Ovary (tissue), 3 donors: Measurements from ENCODE around the gene ZBED2.

Experiments used
- POLR2A ChIP-seq: fragments of 450-650 bp; IDR thresholded peaks from one replicate; pipeline ENCODE4 v1.6.1; 2017; ENCODE audit warnings: antibody characterized with exemption, mild to moderate bottlenecking, moderate library complexity
- TF ChIP-seq, protein P1 (sequence below), 3 donors: fragments of 450-650 bp in 2 of 3; fragments of 200-600 bp in 1 of 3; IDR thresholded peaks; one replicate each; pipeline versions ENCODE4 v1.5.1 to v1.8.0; 2016 to 2022; ENCODE audit warnings: antibody characterized with exemption in 3 of 3, mild to moderate bottlenecking in 1 of 3
- donor health status: DM: no; HTN: no; CAD: no.

DNA sequence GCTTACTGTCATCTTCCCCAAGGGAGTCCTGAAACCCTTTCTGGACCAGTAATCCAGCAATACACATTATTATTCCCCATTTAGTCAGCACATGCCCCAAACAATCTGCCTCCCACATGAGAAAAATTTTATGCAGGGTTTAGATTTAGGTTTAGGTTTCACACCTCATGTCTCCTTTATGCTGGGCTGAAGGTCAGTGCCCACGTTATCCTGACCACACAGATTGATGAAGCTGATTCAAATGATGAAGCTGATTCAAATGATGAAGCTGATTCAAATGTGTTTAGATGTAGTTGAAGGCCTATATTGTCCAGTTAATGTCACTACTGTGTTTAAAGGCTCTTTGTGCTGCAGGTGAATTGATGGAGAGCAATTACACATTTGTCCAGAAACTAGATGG, 18.1 kb upstream of the ZBED2 start:
- TF ChIP-seq, protein P1, sequence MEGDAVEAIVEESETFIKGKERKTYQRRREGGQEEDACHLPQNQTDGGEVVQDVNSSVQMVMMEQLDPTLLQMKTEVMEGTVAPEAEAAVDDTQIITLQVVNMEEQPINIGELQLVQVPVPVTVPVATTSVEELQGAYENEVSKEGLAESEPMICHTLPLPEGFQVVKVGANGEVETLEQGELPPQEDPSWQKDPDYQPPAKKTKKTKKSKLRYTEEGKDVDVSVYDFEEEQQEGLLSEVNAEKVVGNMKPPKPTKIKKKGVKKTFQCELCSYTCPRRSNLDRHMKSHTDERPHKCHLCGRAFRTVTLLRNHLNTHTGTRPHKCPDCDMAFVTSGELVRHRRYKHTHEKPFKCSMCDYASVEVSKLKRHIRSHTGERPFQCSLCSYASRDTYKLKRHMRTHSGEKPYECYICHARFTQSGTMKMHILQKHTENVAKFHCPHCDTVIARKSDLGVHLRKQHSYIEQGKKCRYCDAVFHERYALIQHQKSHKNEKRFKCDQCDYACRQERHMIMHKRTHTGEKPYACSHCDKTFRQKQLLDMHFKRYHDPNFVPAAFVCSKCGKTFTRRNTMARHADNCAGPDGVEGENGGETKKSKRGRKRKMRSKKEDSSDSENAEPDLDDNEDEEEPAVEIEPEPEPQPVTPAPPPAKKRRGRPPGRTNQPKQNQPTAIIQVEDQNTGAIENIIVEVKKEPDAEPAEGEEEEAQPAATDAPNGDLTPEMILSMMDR (IDR thresholded peaks at IDR 0.05), result no peak
- TF ChIP-seq POLR2A, result no peak
